Esophagus squamous epithelium (tissue), 5 donors: ENCODE data around the gene NALF2. TPM values are rescaled to one million over a fixed set of nuclear protein-coding genes. Genes with fewer than 3 reads are reported as not detected.
A peak's percentile ranks its signal among the peaks of the same experiment; 100 is the strongest.

Experiments used
- DNase-seq: peaks from one replicate; lab custom pipeline; 2025; lab: John Stamatoyannopoulos, UW
- H3K27ac ChIP-seq, 4 donors: fragments of 200-600 bp; sonication (generic); one replicate each; pipeline ENCODE4 v1.5.1; 2016 to 2019; ENCODE audit warnings: mild to moderate bottlenecking in 1 of 4
- H3K27me3 ChIP-seq, 4 donors: fragments of 200-600 bp; sonication (generic); 1 replicate in 3 of 4; 2 replicates in 1 of 4; pipeline versions ENCODE4 v1.5.1 to v1.6.0; 2017 to 2021; ENCODE audit warnings: antibody characterized with exemption in 1 of 4
- H3K36me3 ChIP-seq, 3 donors: fragments of 200-600 bp; sonication (generic); one replicate each; pipeline ENCODE4 v1.5.1; 2016 to 2019
- H3K4me1 ChIP-seq, 3 donors: fragments of 200-600 bp; sonication (generic); one replicate each; pipeline ENCODE4 v1.5.1; 2017 to 2019
- H3K4me3 ChIP-seq, 4 donors: fragments of 200-600 bp; sonication (generic); 1 replicate in 3 of 4; 2 replicates in 1 of 4; pipeline ENCODE4 v1.5.1; 2016 to 2019; ENCODE audit warnings: mild to moderate bottlenecking in 2 of 4, moderate library complexity in 1 of 4
- H3K9me3 ChIP-seq, 3 donors: fragments of 200-600 bp; sonication (generic); one replicate each; pipeline ENCODE4 v1.5.1; 2016 to 2019
- CTCF ChIP-seq, 6 experiments: fragments of 450-650 bp in 4 of 6; fragments of 200-600 bp in 2 of 6; sonication (generic) in 2 of 6; IDR thresholded peaks; one replicate each; pipeline ENCODE4 v1.5.1; 2016 to 2019; ENCODE audit warnings: antibody characterized with exemption in 6 of 6, mild to moderate bottlenecking in 4 of 6, moderate library complexity in 4 of 6
- POLR2A ChIP-seq, 4 donors: fragments of 450-650 bp; IDR thresholded peaks; one replicate each; pipeline ENCODE4 v1.6.1; 2017; ENCODE audit warnings: antibody characterized with exemption in 4 of 4, mild to moderate bottlenecking in 4 of 4, moderate library complexity in 3 of 4
- WGBS, 2 donors: methylation state at CpG; one replicate each; pipeline ENCODE4 v1.1.5; 2018; 5-methylcytosine and 5-hydroxymethylcytosine counted together
- intact Hi-C: fragments of 100-400 bp; cut with DNase I; formaldehyde crosslinking; loops from one replicate; pipeline ENCODE4 v1.15.0; 2022
- total RNA-seq, 4 donors: library from RNA; depleted of rRNA; stranded (reverse); fragments of >200 nt; gene quantifications; one replicate each; pipeline ENCODE4 v1.1.0, GENCODE V29; 2016
- donor health status: DM: yes; HTN: yes; CAD: no.

Gene NALF2
- total RNA-seq, 4 donors from 2014 or later, result 0.19 to 0.26 TPM; not detected in 2

- intact Hi-C loops, result no loop called here
- WGBS, 2 donors, result 90% methylated on average over 10 of the region's 146 CpGs; no CpG with 5 or more reads in 1 of the 2 donors
- no peak overlapping the region for H3K27ac ChIP-seq
- no peaks in the 10 kb centered on the region for H3K36me3 ChIP-seq
- peaks cover 0 to 23% (median 0%) of the 10 kb centered on the region in 3 donors for H3K4me1 ChIP-seq
- TF ChIP-seq POLR2A (IDR thresholded peaks at IDR 0.05) (no peak), CTCF (IDR thresholded peaks at IDR 0.05) (no peak)
- H3K27me3 ChIP-seq, result peaks cover 0 to 56% (median 2%) of the 10 kb centered on the region in 4 donors
- no peaks in the 10 kb centered on the region for H3K9me3 ChIP-seq
- no peak for DNase-seq
- H3K4me3 ChIP-seq, result peak overlapping the region; percentile 18 to 63 (median 45)
Observed at GRCh38 chrX:69504626-69505612, 793 bp downstream of the NALF2 start.

GRCh38 chrX:69505772-69506616 lies 1.9 kb downstream of the NALF2 start:
- 76% methylated on average over 13 of the region's 36 CpGs; no CpG with 5 or more reads in 1 of the 2 donors for WGBS, 2 donors
- TF ChIP-seq POLR2A (IDR thresholded peaks at IDR 0.05) (no peak), CTCF (IDR thresholded peaks at IDR 0.05) (no peak)
- H3K27me3 ChIP-seq, result peaks cover 0 to 63% (median 2%) of the 10 kb centered on the region in 4 donors
- H3K4me3 ChIP-seq, result peak overlapping the region in 2 of 4 donors; percentile 46 to 63
- H3K27ac ChIP-seq, result no peak overlapping the region
- intact Hi-C loops, result no loop called here
- H3K9me3 ChIP-seq, result no peaks in the 10 kb centered on the region
- H3K4me1 ChIP-seq, result peaks cover 0 to 23% (median 0%) of the 10 kb centered on the region in 3 donors
- DNase-seq, result no peak
- no peaks in the 10 kb centered on the region for H3K36me3 ChIP-seq

- Histone ChIP-seq H3K36me3 (no peaks in the 10 kb centered on the region), H3K27ac (no peak overlapping the region), H3K9me3 (no peaks in the 10 kb centered on the region), H3K4me1 (peaks cover 0 to 23% (median 0%) of the 10 kb centered on the region in 3 donors), H3K4me3 (no peak overlapping the region), H3K27me3 (peaks cover 0 to 63% (median 2%) of the 10 kb centered on the region in 4 donors)
- no peak for TF ChIP-seq POLR2A (IDR thresholded peaks at IDR 0.05)
- TF ChIP-seq CTCF (IDR thresholded peaks at IDR 0.05), result no peak
- 10 to 53% methylated on average over 3 to 8 of the region's 15 CpGs for WGBS, 2 donors
- DNase-seq, result no peak
- intact Hi-C loops, result no loop called here
Observed at GRCh38 chrX:69506617-69507499, 2.7 kb downstream of the NALF2 start.

GRCh38 chrX:69507500-69507789 lies 3.3 kb downstream of the NALF2 start:
- WGBS, 2 donors, result 67% methylated on average over 6 to 7 of the region's 7 CpGs
- no peaks in the 10 kb centered on the region for H3K9me3 ChIP-seq
- H3K27me3 ChIP-seq, result peaks cover 0 to 63% (median 2%) of the 10 kb centered on the region in 4 donors
- intact Hi-C loops, result no loop called here
- H3K36me3 ChIP-seq, result no peaks in the 10 kb centered on the region
- H3K4me1 ChIP-seq, result peaks cover 0 to 23% (median 0%) of the 10 kb centered on the region in 3 donors
- no peak overlapping the region for H3K27ac ChIP-seq
- H3K4me3 ChIP-seq, result no peak overlapping the region
- DNase-seq, result no peak
- no peak for TF ChIP-seq CTCF (IDR thresholded peaks at IDR 0.05)
- TF ChIP-seq POLR2A (IDR thresholded peaks at IDR 0.05), result no peak
